ENCODE data around the gene HRH2.
"Not testable (repeated sequence)": the region's sequence is repeated elsewhere in the genome, so short reads cannot be mapped to it uniquely, and the experiment has no call there.

HRH2 gene

GRCh38 chr5:175741556-175741955 lies 83.7 kb downstream of the HRH2 start:
- no peak for DNase-seq (ENCODE audit: low read depth)

GRCh38 chr5:175742290-175742994 lies 84.6 kb downstream of the HRH2 start:
- DNase-seq (ENCODE audit: low read depth): no peak

GRCh38 chr5:175743676-175744210 lies 85.9 kb downstream of the HRH2 start:
- DNase-seq (ENCODE audit: low read depth): no peak

DNA sequence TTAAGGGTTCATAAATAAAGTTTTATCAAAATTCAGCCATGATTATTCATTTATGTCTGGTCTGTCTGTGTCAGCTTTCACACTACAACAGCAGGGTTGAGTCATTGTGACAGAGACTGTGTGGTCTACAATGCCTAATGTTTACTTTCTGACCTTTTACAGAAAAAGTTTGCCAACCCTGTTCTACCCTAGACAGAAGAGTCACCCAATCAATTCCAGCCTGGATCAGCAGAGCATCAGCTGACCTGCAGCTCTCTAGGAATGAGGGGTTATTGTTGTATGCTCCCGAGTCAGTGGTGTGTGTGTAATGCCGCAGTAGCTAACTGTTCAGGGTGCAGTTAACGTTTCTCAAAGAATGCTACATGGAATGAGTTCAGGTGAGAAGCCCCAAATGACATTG lies 87.3 kb downstream of the HRH2 start:
- DNase-seq (ENCODE audit: low read depth): no peak

GRCh38 chr5:175746851-175747250 lies 89.0 kb downstream of the HRH2 start:
- no peak for DNase-seq (ENCODE audit: low read depth)

DNA sequence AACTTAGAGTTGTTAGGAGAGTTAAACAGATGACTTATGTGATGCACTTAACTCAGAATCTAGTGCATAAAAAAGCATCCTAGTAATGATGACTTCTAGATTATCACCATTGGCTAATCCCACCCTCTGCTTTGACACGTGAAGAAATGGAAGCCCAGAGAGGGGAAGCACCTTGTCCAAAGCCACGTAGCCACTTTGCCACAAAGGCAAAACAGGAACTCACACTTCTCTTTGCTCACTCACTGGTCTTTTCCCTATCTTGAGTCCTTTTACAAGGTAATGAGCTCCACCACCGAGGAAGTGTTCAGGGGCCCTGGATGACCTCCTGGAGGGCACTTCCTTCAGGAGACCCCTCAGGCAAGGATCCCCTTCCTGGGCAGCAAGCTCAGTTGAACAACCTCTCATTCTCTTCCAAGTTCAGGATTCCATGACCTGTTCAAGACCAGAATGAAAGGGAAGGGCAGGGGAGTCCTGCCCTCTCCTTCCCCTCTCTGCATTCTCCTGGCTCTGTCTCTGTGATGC lies 89.7 kb downstream of the HRH2 start:
- DNase-seq (ENCODE audit: low read depth): no peak

DNA sequence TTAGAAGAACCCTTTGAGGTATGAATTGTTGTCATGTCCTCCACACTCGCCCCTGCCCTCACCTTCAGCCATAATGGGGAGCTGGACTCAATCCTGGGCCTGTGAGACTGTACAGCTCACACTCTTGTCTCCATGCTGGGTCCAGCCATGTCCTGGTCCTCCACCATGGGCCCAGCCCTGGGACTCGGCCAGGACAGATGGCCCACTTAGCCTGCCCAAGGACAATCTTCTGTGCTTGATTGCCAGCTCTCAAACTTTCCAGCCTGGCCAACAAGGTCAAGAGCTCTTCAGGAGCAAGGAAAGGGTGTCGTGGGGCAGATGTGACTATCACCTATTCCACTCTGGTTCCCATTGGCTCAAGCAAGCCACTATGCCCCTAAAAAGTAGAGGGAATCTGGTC lies 90.8 kb downstream of the HRH2 start:
- DNase-seq (ENCODE audit: low read depth): no peak

GRCh38 chr5:175749591-175749990 lies 91.7 kb downstream of the HRH2 start:
- no peak for DNase-seq (ENCODE audit: low read depth)

DNA sequence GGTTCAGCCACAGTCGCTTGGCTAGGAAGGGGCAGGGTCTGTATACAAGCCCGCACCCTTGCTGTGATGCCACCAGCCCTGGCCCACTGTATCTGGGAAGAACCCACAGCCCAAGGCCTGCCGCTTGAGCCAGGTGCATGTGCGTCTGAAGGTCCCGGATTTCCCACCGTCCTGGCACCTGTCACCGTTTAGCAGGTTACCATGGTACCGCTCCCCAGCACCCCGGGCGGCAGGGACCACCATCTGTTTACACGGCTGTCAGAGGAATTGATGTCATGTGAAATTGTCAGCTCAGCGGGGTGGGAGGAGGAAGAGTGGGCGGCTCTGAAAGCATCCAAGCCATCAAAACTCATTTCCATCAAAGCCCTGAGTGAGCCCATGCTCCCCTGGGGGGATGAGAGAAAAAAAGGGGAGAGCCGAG lies 92.7 kb downstream of the HRH2 start:
- no peak for DNase-seq (ENCODE audit: low read depth)

- no peak for DNase-seq (ENCODE audit: low read depth)
Measured at GRCh38 chr5:175751369-175751768, 93.5 kb downstream of the HRH2 start.

DNA sequence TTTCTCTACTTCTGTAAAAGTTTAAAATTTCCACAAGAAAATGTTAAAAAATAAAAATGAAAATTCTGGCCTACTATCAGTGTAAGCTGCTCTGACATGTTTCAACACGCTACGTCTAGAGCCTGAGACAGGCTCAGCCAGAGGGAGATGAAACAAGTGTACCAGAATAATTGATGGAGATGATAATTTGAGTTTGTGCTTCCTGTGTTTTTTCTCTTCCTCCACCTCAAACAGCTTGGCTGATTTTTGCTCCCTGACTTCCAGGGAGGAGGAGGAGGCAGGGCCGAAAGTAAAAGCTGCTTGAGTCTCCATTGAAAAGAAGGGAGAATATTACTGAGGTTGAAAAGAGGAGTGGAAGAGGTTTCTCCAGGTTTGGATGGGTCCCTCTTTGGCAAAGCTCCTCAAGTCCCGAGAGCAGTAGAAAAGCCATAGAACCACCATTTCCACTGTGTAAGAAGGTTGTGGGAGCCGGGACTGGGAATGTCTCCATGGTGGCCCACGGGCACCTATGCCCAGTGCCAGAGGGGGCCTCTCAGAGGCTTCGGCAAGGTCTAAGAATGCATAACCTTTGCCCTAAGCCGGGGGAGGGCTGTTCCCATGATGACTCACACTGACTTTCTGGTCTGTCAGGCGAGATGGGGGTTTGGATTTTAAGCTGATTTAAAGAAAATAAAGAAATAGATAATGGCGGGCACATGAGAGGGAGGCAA lies 95.1 kb downstream of the HRH2 start:
- no peak for DNase-seq (ENCODE audit: low read depth)

DNA sequence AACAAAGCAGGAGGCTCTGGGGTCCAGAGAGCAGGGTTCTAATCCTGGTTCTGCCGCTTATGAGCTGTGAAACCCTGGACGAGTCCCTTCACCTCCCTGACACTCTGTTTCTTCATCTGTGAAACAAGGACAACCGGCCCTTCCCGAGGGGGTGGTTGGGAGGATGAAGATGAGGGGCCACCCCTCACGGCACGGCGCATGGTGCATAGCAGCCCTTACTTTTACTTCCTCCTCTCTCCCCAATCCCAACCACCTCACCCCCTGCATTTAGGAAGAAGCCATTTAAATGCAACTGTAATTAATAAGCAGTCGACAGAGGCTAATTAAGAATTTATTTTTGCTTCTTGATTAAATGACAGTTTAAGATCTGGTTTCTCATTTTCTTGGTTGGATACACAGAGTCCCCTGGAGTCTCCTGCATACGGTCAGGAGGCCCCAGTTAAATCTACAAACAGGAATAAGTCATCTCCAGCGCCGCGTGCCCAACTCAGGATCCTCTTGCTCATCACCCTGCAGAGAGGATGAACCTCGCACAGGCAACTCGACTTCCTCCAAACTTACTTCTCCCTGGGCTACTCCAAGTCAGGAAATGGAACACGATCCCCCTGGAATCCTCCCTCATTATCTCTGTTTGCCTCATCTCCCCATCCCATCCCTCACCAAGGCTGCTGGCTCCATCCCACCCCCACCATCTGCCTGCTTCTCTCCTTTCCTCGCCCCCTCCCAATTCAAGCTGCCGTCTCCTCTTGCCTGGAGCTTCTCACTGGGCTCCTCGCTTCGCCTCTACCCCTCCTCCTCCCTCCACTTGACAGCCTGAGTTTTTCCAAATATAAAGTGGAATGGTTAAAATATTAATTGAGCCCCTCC lies 95.9 kb downstream of the HRH2 start:
- no peak for DNase-seq (ENCODE audit: low read depth)

DNA sequence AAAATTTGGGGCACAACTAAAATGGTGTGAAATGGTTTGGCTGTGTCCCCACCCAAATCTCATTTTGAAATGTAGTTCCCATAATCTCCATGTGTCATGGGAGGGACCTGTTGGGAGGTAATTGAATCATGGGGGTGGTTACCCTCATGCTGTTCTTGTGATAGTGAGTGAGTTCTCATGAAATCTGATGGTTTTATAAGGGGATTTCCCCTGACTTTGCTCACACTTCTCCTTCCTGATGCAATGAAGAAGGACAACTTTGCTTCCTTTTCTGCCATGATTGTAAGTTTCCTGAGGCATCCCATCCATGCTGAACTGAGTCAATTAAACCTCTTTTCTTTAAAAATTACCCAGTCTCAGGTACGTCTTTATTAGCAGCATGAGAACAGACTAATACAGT lies 102.1 kb downstream of the HRH2 start:
- not testable (repeated sequence) for DNase-seq (ENCODE audit: low read depth)
